Stimulated activated CD4-positive, alpha-beta T cell treated with anti-CD3 and anti-CD28 coated beads, Interleukin-4, amount 100 ng/mL, for 24 hours (primary cell): ENCODE results near the gene PARG.
"Not testable (repeated sequence)": the region's sequence is repeated elsewhere in the genome, so short reads cannot be mapped to it uniquely, and the experiment has no call there.

Experiments
- DNase-seq: peaks from one replicate; pipeline ENCODE4 v3.0.0-alpha.2; 2020

The PARG gene

DNA sequence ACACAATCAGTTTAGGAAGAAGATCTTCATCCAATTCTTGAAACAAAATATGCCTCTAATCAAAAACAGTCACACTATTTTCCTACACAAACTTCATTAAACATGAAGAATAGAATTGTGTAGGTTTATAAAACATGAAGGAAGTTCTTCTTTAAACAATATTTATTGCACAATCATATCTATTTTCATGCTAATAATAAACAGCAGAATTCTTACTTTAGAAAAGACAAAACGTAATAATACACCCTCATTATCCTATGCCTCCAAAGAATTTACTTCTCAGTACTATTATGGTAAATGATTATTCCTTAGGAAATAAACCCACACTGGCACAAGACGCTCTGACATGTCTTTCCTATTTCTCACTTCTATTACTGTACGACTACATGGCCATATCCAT lies 41.4 kb downstream of the PARG start:
- not testable (repeated sequence) for DNase-seq

DNA sequence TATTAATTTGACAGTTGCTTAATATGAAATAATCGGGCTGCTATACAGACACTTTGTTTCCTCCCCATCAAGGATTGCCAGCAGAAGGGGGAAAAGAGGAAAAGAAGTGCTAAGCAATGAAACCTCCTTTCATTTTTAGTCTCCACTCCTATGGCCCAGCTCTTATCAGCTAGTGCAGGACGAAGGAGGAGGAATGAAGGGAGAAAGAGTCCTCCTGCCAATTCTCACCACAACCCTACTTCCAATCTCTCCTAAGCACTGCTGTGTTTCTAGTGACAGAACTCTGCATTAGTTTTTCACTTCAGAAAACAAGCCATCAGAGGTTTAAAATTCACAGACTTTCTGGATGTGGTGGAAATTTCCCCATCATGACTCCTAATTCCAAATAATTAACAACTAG lies 41.8 kb downstream of the PARG start:
- DNase-seq, result not testable (repeated sequence)

DNA sequence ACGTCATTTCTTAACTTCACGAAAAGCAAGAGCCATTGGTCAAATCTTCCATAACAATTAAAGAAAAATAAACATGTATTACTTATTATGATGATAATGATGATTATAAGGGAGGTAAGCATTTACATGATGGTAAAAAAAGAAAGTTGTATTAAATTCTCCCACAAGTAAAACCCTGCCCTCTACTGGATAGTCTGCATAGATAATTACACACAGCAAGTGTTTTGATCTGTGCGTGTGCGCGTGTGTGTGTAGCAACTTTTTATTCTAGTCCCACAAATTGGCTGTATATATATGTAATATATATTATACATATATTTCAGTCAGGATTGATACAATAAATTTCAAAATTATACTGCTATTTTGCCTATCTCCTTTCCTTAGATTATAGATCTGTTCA lies 51.8 kb downstream of the PARG start:
- DNase-seq, result not testable (repeated sequence)

DNA sequence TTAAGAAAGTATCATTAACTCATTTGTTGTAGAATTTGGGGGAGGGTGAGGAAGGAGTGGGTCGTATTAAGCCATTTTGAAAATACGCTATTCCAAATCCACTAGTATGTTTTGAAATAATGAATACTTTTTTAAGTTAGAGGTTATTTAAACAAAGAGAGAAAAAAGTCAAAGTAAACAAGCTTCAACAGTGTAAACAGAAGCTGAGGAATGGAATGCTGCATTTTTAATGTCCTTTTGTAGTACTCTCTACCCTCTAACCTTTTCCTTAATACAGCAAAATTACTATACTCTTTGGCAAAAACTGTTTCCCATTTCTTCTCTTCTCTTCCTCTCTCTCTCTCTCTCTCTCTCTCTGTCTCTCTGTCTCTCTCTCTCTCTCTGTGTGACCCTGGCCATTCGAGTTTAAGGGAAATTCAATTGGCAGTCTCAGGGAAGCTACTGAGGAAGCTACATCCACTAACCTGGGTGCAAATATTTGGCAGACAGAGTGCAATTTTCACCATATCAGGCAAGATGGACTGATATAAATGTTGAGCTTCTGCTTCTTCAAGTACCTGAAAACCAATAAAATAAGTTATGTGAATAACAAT lies 57.0 kb downstream of the PARG start:
- DNase-seq, result not testable (repeated sequence)

DNA sequence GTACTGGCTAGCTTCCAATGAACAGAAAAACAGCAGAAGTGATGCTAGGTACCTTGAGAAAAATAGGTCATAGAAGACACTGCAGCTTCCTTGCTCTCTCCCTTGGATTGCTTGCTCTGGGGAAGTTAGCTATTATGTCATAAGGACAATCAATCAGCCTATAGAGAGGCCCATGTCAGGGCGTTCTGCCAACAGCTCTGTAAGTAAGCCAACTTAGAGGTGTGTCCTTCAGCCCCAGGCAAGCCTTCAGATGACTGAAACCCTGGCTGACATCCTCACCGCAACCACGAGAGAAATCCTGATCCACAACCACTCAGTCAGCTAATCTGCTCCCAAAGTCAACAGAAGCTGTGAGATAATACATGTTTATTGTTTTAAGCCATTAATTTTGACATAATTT lies 58.0 kb downstream of the PARG start:
- not testable (repeated sequence) for DNase-seq

DNA sequence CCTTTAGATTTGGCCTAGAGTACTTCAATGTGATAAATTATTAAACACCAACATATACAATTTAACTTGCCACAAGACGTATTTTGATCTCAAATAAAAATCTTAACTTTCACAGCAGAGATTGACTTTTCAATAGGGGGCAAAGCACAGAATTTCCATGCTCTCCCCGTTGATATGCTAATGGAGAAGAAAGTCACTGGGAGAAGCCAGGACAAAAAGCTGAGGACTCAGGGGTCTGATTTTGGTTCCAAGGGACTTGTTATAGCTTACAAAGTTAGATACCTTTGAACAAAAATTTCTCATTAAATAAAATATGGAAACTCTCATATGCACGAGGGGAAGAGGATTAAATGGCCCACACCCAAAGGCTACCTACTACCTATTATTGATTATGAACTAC lies 59.5 kb downstream of the PARG start:
- DNase-seq, result not testable (repeated sequence)

DNA sequence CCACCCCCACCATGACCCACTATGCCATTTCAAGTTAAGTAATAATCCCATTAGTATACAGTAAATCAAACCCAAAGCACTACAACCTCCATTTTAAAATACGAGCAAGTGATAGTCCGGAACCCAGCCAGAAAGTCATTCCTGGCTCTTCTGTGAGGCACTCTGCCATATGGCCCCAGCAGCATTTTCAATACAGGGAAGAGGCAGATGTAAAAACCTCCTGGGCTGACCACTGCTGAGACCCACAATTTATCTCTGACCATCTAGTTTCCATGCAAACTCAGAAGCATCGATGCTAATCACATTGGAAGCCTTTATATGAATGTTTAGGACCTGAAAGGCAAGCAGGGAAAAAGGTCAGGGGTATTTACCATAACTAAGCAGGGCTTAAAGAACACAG lies 69.1 kb downstream of the PARG start:
- DNase-seq, result not testable (repeated sequence)

- not testable (repeated sequence) for DNase-seq
Measured at GRCh38 chr10:49871462-49871861, 70.4 kb downstream of the PARG start.

- DNase-seq, result not testable (repeated sequence)
Measured at GRCh38 chr10:49859933-49860332, 81.9 kb downstream of the PARG start.

- not testable (repeated sequence) for DNase-seq
Measured at GRCh38 chr10:49858697-49859382, 83.0 kb downstream of the PARG start.

DNA sequence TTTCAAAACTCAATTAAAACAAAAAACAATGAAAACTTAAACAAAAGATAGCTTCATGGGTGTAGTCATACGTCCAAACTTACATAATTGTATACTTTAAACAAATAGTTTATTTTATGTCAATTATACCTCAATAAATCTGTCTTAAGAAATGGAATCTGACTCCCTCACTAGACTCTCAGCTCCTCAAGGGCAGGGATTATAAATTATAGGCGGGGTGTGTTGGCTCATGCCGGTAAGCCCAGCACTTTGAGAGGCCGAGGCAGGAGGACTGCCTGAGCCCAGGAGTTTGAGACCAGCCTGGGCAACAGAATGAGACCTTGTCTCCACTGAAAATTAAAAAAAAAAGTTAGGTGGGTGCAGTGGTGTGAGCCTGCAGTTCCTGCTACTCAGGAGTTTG lies 92.3 kb downstream of the PARG start:
- DNase-seq, result not testable (repeated sequence)

DNA sequence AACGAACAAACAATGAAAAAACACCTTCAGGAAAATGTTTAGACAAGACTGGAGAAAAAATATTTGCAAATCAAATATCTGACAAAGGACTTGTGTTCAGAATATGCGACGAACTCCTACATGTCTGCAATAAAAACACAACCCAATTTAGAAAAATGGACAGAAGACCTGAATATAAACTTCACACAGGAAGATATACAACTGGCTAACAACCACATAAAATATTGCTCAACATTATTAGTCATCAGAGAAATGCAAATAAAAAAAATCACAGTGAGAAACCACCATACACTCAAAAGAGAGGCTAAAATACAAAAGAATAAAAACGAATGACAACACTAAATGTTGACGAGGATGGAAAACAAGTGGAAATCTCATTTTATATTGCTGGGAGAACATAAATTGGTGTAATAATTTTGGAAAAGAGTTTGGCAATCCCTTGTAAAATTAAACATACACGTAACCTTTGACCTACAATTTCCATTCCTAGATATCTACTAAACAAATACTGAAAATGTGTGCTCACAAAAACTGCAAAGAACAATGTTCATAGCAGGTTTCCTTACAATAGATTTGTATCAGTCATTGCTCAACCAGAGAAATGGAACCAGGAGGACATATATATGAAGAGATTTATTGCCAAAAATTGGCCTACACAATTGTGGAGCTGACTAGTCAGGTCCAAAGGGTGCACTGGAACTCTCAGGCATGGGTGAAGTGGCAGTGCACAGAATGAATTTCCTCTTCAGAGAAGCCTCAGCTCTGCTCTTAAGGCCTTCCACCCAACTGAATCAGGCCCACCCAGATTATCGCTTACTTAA lies 96.8 kb downstream of the PARG start:
- DNase-seq, result no peak

- not testable (repeated sequence) for DNase-seq
Measured at GRCh38 chr10:49842333-49842628, 99.5 kb downstream of the PARG start.

DNA sequence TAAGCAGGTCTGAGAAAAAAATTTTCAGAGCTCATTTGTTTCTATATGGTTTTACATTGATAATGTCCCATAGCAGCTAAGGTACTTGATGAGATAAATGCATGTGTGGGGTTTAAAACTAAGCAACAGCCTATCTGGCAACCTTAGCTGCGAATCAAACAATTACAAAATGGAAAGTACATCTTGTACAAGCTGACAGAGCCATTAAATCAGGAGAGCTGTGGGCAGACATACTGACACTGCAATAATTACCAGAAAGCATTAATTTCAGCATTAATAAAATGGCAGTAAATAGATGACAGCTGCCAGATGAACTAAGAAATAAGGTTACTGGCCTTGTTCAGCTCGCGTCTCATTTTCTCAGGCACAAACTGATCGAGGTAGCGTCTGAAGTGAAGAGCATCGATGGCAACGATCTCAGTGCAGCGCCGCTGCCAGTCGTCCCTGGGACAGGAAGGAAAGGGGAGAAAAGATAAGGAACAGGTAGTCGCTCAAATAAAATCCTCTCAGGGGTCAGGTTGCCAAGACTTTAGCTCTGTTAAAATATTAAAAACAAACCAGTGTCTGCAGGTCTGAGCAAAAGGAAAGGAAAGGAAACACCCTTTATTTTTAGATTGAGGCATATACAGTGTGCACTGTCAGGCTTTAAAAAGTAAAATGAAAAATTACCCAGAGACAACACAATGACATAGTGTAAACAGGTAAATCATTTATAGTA lies 100.1 kb downstream of the PARG start:
- no peak for DNase-seq

DNA sequence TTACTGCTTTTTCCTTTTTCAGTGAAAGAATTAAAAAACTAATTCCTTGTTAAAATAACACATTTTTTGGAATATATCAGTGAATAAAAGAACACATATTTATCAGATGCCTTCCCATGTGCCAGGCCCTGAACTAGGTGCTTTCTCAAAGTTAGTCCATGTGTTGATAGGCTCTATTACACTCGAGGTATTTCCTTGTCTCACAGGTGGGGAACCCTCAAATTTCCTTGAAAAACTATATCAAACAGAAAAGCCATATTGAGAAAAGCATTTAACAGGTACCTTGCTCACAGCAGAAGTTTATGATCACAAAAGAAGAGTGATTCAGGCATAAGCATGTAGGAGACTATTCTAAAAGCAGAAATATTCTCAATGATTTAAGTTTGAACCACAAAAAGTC lies 104.1 kb downstream of the PARG start:
- DNase-seq, result no peak

- no peak for DNase-seq
Measured at GRCh38 chr10:49837051-49837478, 104.8 kb downstream of the PARG start.

DNA sequence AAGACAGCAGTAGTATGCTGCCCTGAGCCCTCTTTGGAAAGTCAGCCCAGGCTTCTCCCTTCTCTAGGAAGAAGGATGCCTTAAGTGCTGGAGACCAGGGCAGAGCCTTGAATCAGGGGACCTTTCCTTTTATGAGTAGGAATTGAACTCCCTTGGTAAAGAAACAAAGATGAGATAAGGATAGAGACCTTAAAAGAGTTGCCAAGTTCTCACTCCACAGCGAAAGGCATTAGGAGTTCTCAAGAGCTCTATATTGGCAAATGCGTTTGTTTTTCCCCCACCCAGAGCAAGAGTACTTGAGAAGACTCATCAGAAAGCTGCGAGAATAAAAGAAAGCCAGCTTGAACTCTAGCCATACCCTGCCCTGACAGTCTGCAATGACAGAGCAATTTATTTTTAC lies 106.9 kb downstream of the PARG start:
- DNase-seq, result no peak

- no peak for DNase-seq
Measured at GRCh38 chr10:49834201-49834600, 107.6 kb downstream of the PARG start.

DNA sequence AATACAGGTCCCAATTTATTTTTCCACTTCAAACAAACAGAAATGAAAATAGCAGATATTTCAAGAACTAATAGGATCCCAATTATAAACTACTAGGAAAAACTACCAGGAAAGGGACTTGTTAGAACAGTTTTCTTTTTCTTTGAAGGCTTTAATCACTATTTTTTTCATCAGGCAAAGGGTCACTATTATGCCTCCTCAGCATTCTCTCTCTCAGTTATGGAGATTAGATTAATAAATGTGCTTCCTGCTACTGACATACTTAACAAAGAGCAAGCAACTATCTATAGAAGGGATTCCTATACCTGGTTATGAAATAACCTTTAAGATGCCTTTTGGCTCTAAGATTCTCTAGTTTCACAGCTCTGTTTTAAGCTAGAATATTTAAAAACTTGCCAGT lies 108.7 kb downstream of the PARG start:
- DNase-seq, result no peak

- no peak for DNase-seq
Measured at GRCh38 chr10:49831352-49832035, 110.3 kb downstream of the PARG start.

GRCh38 chr10:49830846-49831245 lies 111.0 kb downstream of the PARG start:
- no peak for DNase-seq

GRCh38 chr10:49830016-49830415 lies 111.8 kb downstream of the PARG start:
- no peak for DNase-seq

- DNase-seq, result no peak
Measured at GRCh38 chr10:49827297-49827696, 114.5 kb downstream of the PARG start.
